SU-DHL-6 (cell line): Measurements from ENCODE around the gene HLF.

ENCODE experiments used
- EZH2phosphoT487 ChIP-seq: fragments of 200-600 bp; sonication (generic), shearing (Covaris generic); conservative IDR thresholded peaks from 2 replicates; pipeline ENCODE4 v1.6.1; 2018; ENCODE audit warnings: mild to moderate bottlenecking, antibody characterized with exemption, low read length, moderate library complexity, mixed read lengths
- TF ChIP-seq, protein P1 (sequence below): fragments of 200-600 bp; sonication (generic); IDR thresholded peaks from one replicate; pipeline ENCODE4 v1.5.1; 2017; ENCODE audit warnings: antibody characterized with exemption, mild to moderate bottlenecking, low read length, moderate library complexity; ENCODE audit not compliant: insufficient read depth, poor library complexity, severe bottlenecking

DNA sequence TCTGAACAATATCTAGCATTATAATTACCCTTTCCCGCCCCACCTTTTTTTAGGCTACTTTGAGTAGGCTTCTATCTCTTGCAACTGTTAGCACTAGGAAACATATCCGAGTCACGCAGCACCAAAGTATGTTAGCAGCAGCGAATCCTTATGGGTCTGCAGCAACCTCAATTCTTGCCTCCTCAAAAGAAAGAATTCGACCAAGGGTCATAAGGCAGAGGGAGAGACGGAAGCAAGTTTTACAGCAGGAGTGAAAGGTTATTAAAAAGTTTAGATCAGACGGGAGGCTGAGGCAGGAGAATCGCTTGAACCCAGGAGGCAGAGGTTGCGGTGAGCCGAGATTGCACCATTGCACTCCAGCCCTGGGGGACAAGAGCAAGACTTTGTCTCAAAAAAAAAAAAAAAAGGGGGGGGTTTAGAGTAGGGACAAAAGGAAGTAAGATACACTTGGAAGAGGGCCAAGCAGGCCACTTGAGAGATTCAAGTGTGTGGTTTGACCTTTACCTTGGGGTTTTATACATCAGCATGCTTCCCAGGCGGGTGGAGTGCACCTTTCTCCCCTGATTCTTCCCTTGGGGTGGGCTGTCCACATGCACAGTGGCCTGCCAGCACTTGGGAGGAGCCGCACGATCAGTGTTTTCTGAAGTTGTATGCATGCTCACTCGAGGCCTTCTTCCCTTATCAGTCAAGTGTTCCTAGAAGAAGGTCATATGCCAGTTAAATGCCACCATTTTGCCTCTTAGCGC lies 67.7 kb downstream of the HLF start:
- TF ChIP-seq, protein P1, sequence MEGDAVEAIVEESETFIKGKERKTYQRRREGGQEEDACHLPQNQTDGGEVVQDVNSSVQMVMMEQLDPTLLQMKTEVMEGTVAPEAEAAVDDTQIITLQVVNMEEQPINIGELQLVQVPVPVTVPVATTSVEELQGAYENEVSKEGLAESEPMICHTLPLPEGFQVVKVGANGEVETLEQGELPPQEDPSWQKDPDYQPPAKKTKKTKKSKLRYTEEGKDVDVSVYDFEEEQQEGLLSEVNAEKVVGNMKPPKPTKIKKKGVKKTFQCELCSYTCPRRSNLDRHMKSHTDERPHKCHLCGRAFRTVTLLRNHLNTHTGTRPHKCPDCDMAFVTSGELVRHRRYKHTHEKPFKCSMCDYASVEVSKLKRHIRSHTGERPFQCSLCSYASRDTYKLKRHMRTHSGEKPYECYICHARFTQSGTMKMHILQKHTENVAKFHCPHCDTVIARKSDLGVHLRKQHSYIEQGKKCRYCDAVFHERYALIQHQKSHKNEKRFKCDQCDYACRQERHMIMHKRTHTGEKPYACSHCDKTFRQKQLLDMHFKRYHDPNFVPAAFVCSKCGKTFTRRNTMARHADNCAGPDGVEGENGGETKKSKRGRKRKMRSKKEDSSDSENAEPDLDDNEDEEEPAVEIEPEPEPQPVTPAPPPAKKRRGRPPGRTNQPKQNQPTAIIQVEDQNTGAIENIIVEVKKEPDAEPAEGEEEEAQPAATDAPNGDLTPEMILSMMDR, result no peak
- no peak for TF ChIP-seq EZH2phosphoT487
